Breast epithelium (tissue), 3 donors: ENCODE results near the gene RPS18.

Experiments
- POLR2A ChIP-seq: fragments of 450-650 bp; IDR thresholded peaks from one replicate; pipeline ENCODE4 v1.6.1; 2016; ENCODE audit warnings: antibody characterized with exemption, mild to moderate bottlenecking, moderate library complexity
- TF ChIP-seq, protein P1 (sequence below), 3 donors: fragments of 450-650 bp; IDR thresholded peaks; one replicate each; pipeline ENCODE4 v1.5.1; 2016 to 2017; ENCODE audit warnings: antibody characterized with exemption in 3 of 3, mild to moderate bottlenecking in 3 of 3, moderate library complexity in 3 of 3

DNA sequence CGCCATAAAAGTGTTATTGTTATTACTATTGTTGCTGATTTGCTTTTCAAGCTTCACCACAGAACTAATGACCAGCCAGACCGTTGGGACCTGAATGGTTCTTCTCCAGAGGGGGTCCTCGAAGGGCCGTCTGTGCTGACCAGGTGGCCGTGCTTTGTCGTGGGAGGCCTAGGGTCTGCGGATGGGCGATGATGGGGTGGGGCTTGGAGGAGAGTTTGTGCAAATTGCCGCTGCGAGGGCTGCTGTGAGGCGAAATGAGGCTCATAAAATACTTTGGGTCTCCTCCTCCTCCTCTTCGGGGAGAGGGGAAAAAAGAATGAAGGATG lies 51.7 kb downstream of the RPS18 start:
- TF ChIP-seq POLR2A = no peak
- TF ChIP-seq, protein P1, sequence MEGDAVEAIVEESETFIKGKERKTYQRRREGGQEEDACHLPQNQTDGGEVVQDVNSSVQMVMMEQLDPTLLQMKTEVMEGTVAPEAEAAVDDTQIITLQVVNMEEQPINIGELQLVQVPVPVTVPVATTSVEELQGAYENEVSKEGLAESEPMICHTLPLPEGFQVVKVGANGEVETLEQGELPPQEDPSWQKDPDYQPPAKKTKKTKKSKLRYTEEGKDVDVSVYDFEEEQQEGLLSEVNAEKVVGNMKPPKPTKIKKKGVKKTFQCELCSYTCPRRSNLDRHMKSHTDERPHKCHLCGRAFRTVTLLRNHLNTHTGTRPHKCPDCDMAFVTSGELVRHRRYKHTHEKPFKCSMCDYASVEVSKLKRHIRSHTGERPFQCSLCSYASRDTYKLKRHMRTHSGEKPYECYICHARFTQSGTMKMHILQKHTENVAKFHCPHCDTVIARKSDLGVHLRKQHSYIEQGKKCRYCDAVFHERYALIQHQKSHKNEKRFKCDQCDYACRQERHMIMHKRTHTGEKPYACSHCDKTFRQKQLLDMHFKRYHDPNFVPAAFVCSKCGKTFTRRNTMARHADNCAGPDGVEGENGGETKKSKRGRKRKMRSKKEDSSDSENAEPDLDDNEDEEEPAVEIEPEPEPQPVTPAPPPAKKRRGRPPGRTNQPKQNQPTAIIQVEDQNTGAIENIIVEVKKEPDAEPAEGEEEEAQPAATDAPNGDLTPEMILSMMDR (IDR thresholded peaks at IDR 0.05) = no peak
